GM13976 (cell line): ENCODE measurements around the gene MLPH.

ENCODE experiments used
- DNase-seq: peaks from one replicate; pipeline ENCODE4 v3.0.0; 2012; ENCODE audit warnings: low spot score
- in situ Hi-C: fragments of 300-500 bp; cut with MboI; formaldehyde crosslinking; loops from one replicate; pipeline ENCODE4 v1.12.0; 2022; ENCODE audit warnings: low sequenced_read_pairs, mixed read lengths, inconsistent platforms; ENCODE audit not compliant: unreplicated experiment
- TF ChIP-seq, protein P1 (sequence below): IDR thresholded peaks from 2 replicates; pipeline ENCODE4 v1.5.1; 2012; ENCODE audit warnings: borderline replicate concordance, mild to moderate bottlenecking; ENCODE audit not compliant: insufficient read depth; ENCODE audit errors: extremely low read depth, missing control alignments, control extremely low read depth

Gene MLPH

DNA sequence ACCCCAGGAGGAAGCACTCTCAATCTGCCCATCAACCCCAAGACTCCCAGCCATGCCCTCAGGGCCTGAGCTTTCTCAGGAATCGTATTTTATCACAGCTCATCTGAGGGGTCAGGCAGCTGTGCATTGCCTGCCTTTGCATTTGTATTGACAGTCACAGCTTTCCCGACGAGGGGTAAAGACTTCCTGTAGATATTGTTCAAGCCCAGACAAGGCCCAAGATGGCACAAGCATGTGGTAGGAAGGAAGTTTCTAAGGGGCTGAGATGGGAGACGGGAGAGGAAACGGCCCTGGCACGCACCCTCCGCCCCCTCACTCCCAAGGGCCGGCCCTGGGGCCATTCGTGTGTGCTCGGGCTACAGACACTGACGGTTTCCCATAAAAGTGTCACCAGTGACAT lies 45.1 kb downstream of the MLPH start:
- in situ Hi-C loops, result no loop called here
- no peak for DNase-seq
- TF ChIP-seq, protein P1, sequence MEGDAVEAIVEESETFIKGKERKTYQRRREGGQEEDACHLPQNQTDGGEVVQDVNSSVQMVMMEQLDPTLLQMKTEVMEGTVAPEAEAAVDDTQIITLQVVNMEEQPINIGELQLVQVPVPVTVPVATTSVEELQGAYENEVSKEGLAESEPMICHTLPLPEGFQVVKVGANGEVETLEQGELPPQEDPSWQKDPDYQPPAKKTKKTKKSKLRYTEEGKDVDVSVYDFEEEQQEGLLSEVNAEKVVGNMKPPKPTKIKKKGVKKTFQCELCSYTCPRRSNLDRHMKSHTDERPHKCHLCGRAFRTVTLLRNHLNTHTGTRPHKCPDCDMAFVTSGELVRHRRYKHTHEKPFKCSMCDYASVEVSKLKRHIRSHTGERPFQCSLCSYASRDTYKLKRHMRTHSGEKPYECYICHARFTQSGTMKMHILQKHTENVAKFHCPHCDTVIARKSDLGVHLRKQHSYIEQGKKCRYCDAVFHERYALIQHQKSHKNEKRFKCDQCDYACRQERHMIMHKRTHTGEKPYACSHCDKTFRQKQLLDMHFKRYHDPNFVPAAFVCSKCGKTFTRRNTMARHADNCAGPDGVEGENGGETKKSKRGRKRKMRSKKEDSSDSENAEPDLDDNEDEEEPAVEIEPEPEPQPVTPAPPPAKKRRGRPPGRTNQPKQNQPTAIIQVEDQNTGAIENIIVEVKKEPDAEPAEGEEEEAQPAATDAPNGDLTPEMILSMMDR, result no peak

DNA sequence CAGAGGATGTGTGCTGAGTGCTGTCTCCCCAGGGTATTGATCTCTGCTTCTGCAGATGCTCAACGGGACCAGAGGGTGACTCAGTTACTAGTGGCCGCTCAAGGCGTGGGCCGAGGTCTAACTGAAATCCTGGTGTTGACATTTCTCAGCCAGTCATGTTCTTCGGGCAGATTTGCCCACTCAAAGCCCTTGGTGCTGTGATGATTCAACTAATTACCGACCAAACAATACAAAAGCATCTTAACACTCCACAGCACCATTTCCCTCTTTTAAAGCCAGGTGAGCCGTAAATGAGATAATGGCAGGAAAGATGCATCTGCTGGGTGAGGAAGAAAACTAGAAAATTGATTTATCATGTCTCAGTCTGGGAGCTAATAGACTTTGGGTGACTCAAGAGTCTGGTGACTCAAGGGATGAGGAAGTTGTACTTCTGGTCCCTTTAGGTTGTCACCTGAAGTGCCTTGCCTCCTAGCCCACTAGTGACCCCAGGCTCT lies 46.7 kb downstream of the MLPH start:
- in situ Hi-C loops, result no loop called here
- DNase-seq, result no peak
- TF ChIP-seq, protein P1, result no peak

DNA sequence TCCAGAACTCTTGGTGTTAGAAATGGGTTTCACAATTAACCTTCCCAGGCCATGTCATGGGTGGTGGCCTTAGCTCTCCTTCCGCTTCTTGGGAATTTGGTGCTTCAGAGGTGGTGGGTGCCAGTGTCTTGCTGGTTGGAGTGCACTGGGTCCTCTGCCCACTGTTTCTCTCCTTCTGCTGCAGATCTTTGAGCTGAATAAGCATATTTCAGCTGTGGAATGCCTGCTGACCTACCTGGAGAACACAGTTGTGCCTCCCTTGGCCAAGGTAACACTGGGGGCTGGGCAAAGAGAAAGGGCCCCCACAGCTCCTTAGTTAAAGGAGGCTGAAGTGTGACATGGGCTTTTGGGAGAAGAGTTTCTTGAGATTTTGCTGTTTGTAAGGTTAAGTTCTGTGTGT lies 47.3 kb downstream of the MLPH start:
- in situ Hi-C loops, result no loop called here
- DNase-seq, result no peak
- TF ChIP-seq, protein P1, result no peak

DNA sequence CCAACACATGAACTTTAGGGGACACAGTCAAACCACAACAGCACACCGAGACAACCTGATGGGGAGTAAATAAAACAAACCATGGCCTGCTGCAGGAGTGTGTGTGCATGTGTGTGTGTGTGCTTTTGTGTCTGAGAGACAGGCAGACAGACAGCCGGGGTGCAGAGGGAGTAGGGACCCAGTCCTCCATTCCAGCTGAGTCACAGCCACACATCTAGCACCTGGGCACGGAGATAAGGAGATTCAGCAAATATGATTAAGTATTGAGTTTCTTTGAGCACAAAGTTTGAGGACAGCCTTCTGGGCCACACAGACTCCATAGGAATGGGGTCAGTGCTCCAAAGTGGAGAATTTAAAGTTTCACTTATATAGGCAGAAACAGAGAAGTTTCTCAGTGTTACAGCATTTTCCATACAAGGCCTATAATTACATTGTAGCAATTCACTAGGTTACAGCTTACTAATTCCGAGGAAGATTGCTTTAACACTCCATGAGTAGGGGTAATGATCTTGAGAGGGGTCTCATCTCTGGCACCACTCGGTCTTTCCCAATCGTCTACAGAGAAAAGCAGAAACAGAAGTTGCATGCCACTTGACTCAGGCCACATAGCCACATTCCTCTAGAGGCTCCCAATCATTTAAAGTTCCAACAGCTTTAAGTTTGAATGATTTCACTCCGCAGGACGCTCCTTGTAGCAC lies 48.5 kb downstream of the MLPH start:
- no peak for DNase-seq
- in situ Hi-C loops, result no loop called here
- TF ChIP-seq, protein P1, result no peak

DNA sequence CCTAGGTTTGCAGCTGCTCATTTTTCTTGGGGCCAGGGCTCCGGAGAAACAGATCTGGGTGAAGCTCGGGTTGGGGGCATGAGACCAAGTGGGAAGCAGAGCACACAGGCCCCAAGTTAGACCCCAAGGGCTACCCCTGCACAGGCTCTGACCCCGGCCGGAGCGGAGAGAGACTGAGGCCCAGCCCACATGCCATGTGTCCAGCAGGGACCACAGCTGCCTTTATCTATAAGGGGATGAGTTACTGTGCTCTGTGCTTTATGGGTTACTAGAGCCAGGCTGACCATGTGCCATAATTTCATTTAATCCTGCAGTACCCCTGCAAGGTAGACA lies 49.0 kb downstream of the MLPH start:
- DNase-seq, result no peak
- in situ Hi-C loops, result no loop called here
- TF ChIP-seq, protein P1, result no peak

DNA sequence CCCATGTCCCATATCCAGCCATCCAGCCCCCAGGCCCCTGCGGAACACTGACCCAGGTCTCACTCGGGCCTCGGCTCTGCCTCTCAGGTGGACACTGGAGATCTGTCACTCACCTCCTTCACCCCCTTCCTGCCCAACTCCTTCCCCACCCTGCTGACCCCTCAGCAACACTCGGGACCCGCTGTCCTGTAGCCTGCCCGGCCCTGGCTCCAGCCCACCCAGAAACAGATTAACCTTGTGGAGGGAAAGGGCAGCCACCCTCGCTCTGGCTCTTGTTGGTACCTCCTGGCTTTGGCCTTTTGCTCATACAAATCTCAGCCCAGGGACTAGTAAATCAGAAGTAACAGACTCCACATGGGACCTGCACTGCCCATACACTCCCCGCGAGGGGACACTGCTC lies 49.6 kb downstream of the MLPH start:
- in situ Hi-C loops, result no loop called here
- TF ChIP-seq, protein P1, result no peak
- no peak for DNase-seq
